HG03342 (cell line): Measurements from ENCODE around the gene CHST7.
A peak's percentile ranks its signal among the peaks of the same experiment; 100 is the strongest.
"Not testable (repeated sequence)": the region's sequence is repeated elsewhere in the genome, so short reads cannot be mapped to it uniquely, and the experiment has no call there.

Experiments used
- ATAC-seq: cut with Tn5 transposase; IDR thresholded peaks from one replicate; pipeline ENCODE4 v1.9.1; 2021; ENCODE audit warnings: mild to moderate bottlenecking, moderate library complexity; ENCODE audit not compliant: unreplicated experiment

Gene CHST7

DNA sequence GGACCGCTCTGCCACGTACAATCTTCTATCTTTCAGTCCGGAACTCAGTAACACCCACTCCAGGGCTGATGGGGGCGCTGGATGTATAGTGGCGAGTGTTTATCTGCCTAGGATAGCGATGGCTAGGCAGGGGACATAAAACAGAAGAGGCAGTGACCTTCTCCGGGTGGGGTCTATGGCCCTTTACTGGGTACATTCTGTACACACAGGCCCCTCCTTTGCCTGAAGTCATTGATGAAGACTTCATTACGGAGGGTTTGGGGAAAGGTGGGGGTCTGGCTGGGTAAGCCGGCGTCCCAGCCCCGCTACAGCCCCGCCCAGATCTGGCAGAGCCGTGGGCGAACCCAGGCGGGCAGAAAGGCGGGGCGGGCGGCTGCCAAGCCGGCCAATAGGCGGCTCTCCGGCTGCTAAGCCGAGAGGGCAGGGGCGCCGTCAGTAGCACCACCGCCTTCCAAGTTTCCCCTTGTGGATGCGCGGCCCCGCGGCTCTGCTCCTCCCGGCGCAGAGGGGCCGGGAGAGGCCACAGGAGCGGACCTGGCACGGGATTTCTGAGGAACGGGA, at the start of gene CHST7:
Gene CHST7, plus strand, starts transcription at position 435 of the 561 bp plus-strand sequence. CDS start 167 bp downstream, outside the sequence.
- peak; percentile 30 for ATAC-seq

DNA sequence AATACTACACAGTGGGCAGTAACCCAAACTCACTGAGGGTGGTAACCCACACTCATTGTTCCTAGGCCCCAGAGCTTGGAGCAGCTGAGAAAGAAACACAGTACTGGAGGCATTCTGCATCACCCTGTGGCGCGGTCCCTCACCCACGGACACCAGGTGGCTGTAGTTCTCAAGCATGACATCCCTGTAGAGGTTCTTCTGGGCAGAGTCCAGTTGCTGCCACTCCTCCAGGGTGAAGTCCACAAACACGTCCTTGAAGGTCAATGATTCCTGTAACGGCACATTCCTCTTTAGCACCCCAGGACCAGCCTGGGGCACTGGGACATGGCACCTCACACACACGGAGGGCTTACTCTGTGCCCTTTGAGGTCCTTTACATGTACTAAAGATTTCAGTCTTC, 44.9 kb upstream of the CHST7 start:
- not testable (repeated sequence) for ATAC-seq

DNA sequence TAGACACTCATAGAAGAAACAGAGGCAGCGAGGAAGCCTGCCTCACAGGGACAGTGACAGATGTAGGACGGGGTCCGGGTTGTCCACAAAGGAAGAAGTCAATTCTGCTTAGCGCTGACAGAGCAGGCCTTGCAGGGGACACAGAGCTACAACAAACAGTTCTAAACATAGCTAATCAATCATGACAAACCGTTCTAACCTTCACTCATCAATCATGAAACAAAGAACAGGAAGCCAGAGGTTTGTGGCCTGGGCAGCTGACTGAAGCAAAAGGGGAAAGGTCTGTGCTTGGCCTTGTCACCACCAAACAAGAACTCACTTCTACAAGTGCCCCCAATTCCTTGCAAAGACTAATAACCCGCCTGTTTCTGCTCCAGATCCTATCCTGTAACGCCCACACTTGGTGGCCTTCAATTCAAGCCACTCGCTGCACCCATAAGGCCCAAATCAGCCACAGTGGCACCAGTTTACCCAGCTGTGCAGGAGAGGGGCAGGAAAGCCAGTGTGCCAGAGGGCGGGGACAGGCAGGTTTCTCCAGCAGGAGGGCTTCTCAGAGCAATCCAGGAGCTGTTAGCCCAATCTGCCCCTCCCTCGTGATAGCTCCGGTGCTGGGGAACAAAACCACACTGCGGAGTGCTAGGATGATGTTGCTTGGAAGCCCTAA, 43.7 kb upstream of the CHST7 start:
- ATAC-seq, result not testable (repeated sequence)

- not testable (repeated sequence) for ATAC-seq
These were observed 43.1 kb upstream of the CHST7 start for GRCh38 chrX:46530404-46530908.

GRCh38 chrX:46531442-46531841, 42.1 kb upstream of the CHST7 start:
- no peak for ATAC-seq

GRCh38 chrX:46543441-46543840, 30.1 kb upstream of the CHST7 start:
- no peak for ATAC-seq

- not testable (repeated sequence) for ATAC-seq
These were observed 29.0 kb upstream of the CHST7 start for GRCh38 chrX:46544527-46544926.

DNA sequence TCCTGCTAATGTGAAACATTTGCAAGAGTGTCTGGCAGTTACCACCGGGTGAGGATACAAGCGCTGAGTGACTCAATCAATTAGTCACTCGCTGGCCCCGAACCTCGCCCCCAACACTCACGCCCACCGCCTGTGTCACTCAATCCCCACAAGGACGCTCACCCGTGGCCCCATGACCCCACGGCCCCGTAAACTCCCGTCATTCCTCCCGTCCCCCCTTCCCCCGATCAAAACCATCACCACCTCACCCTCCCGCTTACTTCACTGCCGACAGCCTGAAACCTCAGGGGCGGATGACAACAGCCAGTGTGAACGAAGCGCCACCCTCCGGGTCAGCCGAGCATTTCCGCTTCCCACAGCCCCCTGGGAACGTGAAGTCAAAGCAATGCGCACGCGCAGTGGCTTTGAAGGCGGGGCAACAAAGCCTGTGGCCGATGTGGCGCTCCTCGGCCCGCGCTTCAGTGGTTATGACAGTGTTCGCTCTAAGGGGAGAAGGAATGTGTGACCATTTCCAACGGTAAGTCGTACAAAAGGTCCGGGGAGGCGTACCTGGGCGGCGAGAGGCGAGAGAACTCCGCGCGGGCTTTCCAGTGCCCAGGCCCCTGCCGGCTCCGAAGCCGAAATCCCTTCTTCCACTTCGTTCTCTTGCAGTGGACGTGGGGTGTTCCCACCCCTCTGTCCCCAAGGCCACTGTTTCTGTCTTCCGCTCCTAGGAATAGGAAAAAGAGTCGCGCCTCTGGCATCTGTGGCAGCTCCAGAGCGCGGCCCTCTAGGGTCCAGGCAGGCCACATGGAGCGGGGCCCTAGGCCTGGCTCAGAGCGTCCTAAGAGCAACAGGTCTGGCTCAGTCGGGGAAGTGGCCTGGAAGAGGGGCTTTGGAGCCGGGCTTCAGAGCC, 28.2 kb upstream of the CHST7 start, which contains the start of gene ZNF674:
Gene ZNF674, minus strand, starts transcription at position 311 of the 895 bp plus-strand sequence. CDS start 3,334 bp downstream, outside the sequence.
- peak; percentile 88 for ATAC-seq

DNA sequence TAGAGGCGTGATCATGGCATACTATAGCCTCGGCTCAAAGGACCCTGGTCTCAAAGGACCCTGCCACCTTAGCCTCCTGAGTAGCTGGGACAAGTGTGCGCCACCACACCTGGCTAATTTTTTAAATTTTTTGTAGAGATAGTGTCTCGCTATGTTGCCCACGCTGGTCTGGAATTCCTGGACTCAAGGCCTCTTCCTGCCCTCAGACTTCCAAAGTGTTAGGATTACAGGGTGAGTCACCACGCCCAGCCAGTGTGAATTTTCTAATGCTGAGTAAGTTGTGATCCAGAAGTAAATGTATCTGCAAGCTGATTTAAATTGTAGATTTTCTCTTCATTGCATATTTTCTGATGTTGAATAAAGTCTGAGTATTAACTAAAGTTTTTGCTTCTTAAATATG, 25.7 kb upstream of the CHST7 start:
- no peak for ATAC-seq

GRCh38 chrX:46549914-46550313, 23.7 kb upstream of the CHST7 start:
- no peak for ATAC-seq

DNA sequence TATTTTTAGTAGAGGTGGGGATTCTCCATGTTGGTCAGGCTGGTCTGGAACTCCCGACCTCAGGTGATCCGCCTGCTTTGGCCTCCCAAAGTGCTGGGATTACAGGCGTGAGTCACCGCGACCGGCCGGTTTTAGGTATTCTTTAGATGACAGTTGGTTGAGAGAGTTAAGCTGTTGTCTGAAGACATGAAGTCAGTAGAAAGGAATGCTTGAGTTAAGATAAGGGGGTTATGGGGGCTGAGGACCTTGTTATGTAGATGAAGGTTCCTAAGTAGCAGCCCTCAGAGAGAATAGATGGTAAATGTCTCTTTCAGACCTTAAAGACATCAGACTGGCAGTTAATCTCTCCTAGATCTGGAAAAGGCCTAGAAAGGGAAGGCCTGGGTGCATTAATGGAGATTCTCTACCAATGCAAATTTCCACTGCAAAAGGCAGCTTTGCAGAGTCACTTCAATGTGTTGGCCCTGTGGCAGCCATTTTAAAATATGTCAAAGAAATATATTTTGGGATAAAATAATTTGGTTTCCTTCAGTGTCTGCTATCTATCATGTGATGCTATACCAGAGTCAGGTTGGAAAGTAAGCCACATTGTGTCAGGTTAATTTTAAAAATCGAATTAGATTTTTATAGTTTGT, 22.0 kb upstream of the CHST7 start:
- ATAC-seq, result no peak

DNA sequence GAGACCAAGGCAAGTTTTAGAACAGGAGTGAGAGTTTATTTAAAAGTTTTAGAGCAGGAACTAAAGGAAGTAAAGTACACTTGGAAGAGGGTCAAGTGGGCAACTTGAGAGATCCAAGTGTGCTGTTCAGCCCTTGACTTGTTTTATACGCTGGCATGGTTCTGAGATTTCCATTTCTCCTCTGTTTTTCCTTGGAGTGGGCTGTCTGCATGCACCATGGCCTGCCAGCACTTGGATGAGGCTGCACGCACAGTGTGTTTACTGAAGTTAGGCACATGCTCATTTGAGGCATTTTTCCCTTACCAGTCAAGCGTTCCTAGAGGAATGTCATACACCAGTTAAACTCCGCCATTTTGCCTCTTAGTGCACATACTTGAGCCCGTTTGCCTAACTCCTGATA, 19.6 kb upstream of the CHST7 start:
- no peak for ATAC-seq

DNA sequence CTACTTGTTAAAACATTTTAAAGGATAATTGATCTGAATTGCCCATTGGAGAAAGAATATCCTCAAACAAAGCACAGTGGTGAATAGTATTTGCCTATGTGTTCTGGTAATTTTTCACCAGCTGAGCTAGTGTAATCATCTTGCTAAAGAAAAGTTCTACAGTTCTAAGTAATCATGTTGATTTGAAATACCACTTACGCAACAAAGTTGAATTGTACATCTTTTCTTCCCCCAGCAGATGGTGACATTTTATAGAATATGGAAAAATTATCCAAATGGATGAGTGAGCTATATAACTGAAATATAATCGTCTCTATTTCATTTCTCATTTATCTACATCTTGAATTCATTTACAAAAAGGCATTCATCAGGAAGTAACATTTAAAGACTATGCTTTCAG, 18.6 kb upstream of the CHST7 start:
- ATAC-seq, result no peak

DNA sequence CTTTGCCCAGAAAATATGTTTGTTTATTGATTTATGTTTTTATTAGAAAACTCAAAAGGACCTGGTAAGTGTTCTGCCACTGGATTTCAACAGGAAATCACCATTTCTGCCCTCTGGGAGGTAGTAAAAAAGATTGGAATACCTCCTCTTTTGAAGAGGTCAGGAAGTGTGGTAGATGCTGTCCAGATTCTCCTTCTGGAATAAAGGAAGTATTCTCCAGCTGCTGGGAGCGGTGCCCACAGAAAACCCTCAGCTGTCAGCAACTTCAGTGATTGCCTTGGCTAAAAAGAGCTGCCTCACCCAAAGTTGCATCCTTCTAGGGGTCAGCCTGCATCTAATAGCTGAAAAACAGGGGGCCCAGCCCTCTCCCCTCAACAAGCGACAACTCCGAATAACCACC, 14.5 kb upstream of the CHST7 start:
- no peak for ATAC-seq

- ATAC-seq, result peak; percentile 99
These were observed 11.5 kb upstream of the CHST7 start for GRCh38 chrX:46561824-46562657.

- no peak for ATAC-seq
These were observed 6.2 kb upstream of the CHST7 start for GRCh38 chrX:46567388-46567787.

DNA sequence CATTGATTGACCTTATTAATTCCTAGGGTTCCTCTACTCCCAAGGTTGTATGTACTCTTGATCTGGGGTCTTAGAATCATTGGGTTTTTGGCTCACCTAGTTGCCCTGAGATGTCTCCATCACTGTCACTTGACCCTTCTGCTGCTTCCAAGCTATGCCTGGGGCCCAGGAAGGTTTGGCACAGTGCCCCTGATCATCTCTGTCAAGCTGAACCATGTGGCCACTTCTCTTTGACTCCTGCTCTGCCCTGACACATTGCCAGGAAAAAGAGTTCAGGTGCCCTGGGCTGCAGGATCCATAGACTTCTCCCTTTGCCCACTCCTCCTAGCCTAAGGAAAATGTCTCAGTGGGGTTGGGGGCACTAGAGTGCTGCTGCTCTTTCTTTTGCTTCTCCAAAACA, 3.9 kb upstream of the CHST7 start:
- no peak for ATAC-seq

DNA sequence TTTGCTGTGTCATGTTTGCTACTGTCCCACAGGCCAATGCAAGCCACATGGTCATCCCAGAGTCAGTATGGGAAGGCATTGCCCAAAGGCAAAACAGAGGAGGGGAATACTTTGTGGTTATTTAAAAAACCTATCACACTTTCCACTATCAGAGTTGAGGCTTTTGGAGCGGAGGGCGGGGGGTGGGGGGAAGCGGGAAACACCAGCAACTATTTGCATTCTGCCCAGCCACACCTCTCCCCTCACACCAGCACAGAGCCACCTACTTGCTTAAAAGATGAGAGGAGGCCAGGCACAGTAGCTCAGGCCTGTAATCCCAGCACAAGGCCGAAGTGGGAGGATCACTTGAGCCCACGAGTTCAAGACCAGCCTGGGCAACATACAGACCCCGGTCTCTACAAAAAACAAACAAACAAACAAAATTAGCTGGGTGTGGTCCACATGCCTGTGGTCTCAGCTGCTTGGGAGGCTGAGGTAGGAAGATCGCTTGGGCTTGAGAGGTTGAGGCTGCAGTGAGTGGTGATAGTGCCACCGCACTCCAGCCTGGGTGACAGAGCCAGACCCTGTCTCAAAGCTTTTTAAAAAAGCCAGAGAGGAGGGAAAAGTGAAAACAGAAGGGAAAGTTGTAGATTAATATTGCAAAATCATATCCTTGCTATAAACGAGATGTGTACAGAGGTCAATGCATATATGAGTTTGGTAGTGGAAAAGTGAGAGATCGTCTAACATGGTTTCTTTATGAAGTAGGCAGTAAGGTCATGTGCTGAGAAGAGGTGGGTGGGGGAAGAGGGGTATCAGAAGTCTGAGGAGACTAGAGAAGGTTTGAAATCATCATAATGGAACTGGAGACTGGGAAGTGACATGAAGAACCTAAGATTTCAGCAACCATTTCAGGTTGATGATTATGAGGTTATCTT, 1.9 kb upstream of the CHST7 start:
- no peak for ATAC-seq

DNA sequence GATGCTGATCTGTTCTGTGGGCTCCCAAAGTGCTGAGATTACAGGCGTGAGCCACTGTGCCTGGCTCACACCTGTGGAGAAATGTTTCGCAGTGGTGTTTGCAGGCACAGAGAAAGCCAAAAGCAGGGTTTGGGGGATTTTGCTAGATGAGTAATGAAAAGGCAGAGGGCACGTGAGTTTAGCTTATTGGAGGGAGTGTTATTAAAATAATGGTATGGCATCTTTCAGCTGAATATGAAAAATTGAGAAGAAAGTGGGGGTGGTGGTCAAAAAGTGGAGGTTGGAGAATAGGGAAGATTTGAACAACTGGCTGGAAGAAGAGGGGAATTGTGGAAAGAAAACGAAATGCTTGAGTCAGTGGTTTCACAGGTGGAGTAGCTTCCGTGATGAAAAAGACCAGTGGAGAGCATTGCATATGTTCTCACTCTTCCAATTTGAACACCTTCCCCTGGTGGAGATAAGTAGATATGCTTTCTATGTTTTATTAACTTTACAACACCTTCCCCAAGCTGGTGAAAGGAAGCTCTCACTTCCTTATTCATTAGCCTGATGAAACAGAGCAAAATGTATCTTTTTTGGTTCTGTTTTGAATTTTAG, 1.1 kb upstream of the CHST7 start:
- peak; percentile 50 for ATAC-seq
